Myocyte (in vitro differentiated cells): Measurements from ENCODE around the gene ZYG11B. TPM values are rescaled to one million over a fixed set of nuclear protein-coding genes. Genes with fewer than 3 reads are reported as not detected.
"Not testable (repeated sequence)": the region's sequence is repeated elsewhere in the genome, so short reads cannot be mapped to it uniquely, and the experiment has no call there.

Experiments
- DNase-seq: peaks from one replicate; pipeline ENCODE4 v3.0.0-alpha.2; 2012; ENCODE audit warnings: low read depth
- total RNA-seq: library from RNA; depleted of rRNA; stranded (reverse); fragments of >200 nt; gene quantifications from 2 replicates; pipeline ENCODE4 v1.2.3, GENCODE V29; 2014

The ZYG11B gene
- total RNA-seq, 1 donor from 2014 or later, result 57.3 TPM

DNA sequence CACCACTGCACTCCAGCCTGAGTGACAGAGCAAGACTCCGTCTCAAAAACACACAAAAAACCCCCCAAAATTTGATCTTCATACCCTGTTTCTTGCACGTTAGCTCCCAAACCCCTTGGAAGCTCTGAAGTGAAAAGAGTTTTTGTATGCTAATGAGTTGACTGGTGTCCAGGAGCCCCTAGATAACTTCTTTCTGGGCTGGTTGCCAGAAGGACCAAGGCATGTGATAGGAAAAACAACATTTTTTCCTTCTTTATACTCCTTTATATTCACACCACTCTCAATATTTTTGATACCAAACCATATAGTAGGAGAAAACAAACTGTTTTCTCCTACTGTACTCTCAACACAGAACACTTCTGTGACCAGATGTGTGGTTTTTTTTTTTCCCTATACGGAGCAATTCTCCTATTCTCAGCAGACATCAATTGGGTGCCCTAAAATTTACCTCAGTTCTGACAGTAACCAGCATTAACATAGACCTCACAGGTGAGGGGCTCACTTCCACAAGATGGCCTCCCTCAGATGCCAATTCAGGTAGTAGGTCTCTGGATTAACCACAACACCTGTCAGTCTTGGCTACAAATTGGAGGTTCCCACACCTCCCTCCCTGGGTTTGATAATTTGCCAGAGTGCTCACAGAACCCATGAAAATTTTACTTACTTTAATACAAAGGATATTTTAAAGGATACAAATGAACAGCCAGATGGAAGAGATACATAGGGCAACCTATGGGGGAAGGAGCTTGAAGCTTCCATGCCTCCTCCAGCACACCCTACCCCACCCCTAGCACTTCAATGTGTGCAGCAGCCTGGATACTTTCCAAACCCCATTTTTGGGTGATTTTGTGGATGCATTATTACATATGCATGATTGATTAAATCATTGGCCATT lies 25.6 kb downstream of the ZYG11B start:
- peak; percentile 18 for DNase-seq

DNA sequence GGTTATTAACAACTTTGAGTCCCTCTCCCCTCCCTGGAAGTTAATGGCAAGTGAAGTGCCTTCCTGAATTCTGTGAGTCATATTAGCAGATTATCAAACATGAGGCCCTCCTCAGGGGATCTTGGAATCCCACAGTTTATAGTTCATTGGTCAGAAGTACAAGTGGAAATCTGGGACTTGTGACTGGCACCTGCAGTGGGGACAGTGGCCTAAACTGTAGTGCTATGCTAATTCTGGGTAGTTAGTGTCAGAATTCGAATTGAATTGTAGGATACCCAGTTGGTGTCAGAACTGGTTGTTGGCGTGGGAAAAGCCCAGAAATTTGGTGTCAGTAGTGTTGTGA lies 26.2 kb downstream of the ZYG11B start:
- DNase-seq, result peak; percentile 3

DNA sequence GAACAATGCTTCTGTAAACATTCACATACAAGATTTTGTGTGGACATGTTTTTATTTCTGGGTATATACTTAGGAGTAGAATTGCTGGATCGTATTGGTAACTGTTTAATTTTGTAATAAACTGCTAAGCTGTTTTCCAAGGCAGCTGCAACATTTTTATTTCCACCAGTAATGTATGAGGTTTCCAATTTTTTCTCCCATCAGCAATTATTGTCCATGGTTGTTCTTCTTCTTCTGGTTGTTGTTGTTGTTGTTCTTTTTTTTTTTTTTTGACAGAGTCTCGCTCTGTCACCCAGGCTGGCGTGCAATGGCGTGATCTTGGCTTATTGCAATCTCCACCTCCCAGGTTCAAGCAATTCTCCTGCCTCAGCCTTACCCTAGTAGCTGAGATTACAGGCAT lies 26.9 kb downstream of the ZYG11B start:
- no peak for DNase-seq

DNA sequence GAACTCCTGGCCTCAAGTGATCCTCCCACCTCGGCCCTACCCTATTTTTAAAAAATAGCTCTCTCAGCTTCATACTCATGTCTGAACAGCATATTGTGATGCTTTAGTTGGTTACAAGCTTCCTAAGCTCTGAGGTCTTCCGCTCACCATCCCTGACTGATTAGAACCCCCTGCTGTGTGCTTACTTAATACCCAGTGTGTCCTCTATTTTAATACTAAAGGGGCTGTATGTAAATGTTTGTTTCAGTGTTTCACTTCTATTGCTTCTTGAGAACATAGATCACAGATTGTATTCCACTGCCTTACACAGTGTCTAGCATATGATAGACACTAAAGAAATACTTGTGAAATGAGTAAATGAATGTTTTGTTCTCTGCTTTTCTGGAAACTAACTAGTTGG lies 29.8 kb downstream of the ZYG11B start:
- DNase-seq, result no peak

DNA sequence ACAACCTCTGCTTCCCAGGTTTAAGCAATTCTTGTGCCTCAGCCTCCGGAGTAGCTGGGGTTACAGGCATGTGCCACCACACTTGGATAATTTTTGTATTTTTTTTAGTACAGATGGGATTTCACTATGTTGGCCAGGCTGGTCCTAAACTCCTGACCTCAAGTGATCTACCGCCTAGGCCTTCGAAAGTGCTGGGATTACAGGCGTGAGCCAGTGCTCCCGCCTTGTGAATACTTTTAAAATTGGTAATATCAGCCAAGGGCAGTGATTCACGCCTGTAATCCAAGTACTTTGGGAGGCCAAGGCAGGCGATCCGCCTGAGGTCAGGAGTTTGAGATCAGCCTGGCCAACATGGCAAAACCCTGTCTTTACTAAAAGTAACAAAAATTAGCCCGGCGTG lies 33.7 kb downstream of the ZYG11B start:
- DNase-seq, result no peak

DNA sequence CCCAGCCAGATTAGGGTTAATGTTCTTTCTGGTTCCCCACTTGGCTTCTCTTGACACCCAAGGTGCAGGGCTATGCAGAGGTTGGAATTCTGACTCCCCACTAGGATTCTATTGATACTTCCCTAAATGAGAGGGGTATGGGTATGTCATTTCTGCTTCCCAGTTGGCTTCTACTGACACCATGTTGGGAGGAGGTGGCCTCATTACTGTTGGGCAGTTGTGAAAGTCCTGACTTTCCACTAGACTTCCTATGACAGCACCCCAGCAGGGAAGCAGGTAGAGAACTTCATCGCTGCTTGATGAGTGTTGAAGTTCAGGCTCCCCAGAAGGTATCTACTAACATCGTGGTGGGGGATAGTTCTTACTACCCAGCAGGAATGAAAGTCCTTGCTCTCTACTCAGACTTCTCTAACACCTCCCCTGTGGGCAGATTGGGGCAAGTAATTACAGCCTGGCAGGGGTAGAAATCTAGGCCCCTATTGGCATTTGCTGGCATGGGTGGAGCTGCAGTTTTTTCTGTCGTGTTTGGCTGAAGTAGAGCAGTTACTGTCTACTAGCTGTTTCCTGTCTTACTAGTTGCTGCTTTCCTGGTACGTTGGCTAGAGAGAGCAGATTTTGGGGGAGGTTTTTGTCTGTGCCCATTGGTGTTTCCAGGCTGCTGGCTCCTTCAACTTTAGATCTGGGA lies 41.5 kb downstream of the ZYG11B start:
- DNase-seq, result no peak

DNA sequence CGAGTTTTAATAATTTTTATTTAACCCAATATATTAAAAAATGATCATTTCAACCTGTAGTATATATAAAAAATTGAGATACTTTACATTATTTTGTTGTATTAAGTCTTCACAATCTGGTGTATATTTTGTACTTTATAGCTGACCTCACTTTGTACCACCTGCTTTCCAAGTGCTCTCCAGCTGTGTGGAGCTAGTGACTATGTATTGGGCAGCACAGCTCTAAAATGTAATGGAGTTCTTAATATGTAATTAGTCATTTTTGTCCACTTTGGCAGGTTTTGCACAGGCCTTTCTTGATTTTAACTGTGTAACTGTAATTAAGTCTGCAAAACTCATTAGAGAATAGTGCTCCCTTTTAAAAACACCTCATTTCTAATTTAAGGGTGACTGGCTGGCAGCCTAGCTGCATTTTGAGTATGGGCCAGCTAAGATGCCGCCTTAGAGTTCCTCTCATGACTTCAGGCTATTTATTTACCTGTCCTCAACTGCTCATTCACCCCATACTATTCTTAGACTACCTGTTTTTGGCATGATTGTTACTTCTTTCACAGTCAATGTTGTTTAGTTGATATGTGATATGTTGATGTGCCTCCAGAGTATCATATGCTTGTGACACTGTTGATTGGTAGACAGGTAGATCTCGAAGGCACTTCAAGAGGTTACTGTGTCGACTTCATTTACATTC lies 43.2 kb downstream of the ZYG11B start:
- DNase-seq, result no peak

DNA sequence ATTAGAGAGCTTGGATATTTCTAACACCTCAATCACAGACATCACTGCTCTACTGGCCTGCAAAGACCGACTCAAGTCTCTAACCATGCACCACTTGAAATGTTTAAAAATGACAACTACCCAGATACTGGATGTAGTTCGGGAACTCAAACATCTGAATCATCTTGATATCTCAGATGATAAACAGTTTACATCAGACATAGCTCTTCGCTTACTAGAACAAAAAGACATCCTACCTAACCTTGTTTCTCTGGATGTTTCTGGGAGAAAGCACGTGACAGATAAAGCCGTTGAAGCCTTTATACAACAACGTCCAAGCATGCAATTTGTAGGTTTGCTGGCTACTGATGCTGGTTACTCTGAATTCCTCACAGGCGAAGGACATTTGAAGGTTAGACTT lies 45.1 kb downstream of the ZYG11B start:
- DNase-seq, result no peak

DNA sequence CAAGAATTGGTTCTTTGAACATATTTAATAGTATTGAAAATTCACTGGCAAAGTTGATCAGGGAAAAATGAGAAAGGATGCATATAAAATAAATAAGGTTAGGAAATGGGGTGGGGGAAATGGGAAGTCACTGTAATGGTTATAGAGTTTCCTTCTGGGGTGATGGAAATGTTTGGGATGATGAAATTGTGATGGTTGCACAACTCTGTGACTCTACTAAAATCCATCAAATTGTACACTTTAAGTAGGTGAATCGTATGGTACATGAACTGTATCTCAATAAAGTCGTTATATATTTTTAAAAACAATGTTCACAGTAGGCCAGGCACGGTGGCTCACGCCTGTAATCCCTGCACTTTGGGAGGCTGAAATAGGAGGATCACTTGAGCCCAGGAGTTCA lies 59.9 kb downstream of the ZYG11B start:
- DNase-seq, result no peak

DNA sequence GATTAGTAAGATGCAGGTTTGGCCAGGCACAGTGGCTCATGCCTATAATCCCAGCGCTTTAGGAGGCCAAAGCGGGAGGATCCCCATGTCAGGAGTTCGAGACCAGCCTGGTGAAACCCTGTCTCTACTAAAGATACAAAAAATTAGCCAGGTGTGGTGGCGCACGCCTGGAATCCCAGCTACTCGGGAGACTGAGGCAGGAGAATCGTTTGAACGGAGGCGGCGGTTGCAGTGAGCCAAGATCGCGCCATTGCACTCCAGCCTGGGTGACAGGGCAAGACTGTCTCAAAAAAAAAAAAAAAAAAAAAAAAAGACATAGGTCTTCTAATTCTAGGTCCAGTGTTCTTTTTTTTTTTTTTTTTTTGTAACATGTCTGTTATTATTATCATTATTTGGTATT lies 64.2 kb downstream of the ZYG11B start:
- DNase-seq, result not testable (repeated sequence)

DNA sequence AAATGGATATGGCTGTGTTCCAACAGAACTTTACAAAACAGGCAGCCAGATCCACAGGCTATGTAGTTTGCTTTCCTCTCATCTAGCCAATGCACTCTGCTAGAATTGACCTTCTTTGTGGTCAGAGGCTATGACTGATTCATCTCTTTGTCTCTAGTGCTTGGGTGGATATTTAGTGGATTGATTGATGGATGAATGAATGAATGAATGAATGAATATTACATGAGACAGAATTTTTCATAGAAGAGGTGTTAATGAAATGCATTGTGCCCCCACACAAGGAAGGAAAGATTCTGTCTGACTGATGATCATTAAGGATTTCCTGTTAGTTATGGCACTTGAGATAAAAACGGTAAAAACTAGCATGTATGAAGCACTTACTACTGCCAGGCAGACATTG lies 65.8 kb downstream of the ZYG11B start:
- no peak for DNase-seq

DNA sequence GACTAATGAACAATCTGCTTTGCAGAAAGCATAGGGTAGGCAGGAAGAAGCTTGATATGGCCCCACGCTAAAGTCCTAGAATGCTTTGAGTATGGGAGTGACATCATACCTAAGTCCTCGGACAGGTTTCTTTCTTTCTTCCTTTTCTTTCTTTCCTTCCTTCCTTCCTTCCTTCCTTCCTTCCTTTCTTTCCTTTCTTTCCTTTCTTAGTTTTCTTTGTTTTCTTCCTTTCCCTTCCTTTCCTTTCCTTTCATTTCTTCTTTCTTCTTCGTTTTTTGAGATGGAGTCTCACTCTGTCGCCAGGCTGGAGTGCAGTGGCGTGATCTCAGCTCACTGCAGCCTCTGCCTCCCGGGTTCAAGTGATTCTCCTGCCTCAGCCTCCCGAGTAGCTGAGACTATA lies 67.5 kb downstream of the ZYG11B start:
- DNase-seq, result not testable (repeated sequence)

DNA sequence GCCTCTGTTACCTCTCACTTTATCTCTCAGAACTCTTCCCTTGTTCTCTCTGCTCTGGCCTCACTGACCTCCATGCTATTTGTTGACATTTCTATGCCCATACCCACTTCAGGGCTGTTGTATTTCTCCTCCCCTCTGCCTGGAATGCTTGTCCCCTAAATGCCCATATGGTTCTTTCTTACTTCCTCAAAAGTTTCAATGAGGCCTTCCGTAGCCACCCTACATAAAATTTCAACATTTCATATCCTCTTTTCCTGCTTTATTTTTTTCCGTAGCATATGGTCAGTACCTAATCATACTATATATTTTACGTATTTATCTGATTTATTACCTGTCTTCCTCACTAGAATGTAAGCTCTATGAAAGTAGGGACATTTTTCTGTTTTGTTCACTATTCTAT lies 69.2 kb downstream of the ZYG11B start:
- no peak for DNase-seq

DNA sequence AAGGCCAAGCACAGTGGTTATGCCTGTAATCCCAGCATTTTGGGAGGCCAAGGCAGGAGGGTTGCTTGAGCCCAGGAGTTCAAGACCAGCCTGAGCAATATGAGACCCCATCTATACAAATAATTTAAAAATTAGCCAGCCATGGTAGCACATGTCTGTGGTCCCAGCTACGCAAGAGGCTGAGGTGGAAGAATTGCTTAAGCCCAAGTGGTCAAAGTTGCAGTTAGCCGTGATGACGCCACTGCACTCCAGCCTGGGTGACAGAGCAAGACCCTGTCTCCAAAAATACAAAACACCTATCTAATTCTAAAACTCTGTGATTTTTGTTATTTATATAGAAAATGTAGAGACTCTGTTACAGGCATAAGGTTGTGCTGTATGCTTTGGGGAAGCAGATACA lies 72.1 kb downstream of the ZYG11B start:
- no peak for DNase-seq

DNA sequence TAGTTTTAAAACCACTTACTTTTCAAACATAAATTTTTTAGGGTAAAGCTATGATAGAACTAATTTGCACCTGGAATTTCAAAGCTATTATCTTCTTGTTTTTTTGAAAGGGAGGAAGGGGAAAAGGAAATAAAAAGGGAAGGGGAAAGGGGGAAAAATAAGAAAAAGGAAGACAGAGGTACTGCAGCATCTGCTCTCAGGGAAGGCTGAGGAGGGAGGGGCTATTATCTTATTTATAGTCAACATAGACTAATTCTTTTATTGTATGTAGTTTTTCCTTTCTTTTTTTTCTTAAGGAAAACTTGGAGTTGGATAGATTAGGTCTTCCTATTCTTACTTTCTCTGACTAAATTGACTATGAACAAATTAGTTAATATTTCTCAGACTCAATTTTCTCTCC lies 74.8 kb downstream of the ZYG11B start:
- no peak for DNase-seq

DNA sequence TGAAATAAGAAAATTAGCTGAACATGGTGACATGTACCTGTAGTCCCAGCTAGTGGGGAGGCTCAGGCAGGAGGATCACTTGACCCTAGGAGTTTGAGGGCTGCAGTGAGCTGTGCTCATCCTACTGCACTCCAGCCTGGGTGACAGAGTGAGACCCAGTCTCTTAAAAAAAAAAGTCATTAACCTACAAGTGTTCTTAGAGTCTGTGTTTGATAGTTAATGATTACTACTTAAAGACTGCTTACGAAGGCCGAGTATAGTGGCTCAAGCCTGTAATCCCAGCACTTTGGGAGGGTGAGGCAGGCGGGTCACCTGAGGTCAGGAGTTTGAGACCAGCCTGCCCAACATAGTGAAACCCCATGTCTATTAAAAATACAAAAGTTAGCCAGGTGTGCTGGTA lies 77.8 kb downstream of the ZYG11B start:
- DNase-seq, result not testable (repeated sequence)

DNA sequence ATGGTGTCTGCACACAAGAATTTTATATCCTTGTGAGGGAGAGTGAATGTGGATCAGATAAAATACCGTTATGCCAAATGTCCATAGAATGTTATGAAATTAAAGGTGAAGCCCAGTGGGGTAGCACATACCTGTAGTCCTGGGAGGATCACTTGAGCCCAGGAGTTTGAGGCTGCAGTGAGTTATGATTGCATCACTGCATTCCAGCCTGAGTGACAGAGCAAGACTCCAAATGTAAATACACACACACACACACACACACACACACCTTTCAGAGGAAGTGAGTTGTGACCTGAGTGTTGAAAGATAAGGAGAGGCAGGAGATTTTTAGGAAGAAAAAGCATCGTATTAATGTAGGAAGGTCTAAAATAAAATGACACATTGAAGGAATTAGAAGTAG lies 88.2 kb downstream of the ZYG11B start:
- no peak for DNase-seq

DNA sequence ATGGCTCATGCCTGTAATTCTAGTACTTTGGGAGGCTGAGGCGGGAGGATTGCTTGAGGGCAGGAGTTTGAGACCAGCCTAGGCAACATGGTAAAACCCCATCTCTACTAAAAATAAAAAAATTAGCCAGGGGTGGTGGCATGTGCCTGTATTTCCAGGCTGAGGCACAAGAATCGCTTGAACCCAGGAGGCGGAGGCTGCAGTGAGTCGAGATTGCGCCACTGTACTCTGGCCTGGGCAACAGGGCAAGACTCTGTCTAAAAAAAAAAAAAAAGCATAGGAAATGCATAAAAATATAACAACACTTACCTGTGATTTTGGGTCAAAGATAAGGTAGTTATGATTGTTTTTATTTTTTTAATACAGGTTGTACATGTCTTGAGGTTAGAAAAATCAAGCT lies 94.6 kb downstream of the ZYG11B start:
- not testable (repeated sequence) for DNase-seq

DNA sequence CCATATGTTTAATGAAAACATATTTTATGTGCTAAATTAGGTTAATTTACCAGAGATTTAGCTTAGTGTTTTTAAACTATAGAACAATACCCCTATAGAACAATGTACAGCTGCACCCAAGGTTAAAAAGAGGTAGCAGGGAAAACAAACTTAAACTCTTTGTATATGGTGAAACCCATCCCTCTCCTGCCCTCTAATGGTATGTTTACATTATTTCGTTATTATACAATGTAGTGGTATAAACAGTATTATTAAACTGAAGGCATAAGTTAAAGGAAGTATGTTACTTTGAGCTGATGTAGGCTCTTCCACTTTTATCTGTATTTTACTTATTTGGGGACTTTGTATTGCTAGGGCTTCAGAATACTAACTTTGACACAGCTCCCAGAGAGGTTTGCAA lies 99.6 kb downstream of the ZYG11B start:
- no peak for DNase-seq

DNA sequence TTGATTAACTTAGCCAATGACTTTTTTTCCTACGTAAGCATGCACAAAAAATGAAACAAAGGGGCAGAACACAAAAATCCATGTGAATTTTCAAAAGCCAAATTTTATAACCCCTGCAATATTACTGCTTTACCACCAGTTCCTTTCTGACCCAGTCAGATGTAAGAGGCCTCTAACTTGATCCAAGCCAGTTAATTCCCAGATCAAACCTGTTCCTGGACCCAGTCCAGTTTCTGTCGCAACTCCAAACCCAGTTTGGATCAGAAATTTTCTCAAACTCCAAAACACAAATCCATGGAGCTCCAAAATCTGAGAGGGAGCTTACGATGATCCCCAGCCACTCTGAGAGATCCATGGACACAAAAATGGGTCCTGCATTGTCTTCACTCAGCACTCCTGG lies 108.5 kb downstream of the ZYG11B start:
- DNase-seq, result no peak

DNA sequence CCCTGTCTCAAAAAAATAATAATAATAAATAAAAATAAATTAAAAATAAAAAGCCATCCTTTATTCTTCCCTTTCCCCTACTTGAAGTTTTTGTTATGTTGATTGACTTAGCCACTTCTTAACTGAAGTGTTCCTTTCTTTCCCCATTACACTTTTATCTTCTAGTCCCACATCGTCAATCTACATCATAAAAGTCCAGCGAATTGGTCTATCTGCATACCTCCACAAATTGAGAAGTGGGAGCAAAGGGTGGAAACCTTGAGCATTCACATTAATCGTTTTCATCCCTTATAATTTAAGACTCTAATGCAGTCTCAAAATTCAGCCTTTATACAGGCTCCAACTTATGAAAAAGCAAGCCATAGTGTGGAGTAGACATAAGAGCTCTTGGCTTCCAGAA lies 109.8 kb downstream of the ZYG11B start:
- no peak for DNase-seq

DNA sequence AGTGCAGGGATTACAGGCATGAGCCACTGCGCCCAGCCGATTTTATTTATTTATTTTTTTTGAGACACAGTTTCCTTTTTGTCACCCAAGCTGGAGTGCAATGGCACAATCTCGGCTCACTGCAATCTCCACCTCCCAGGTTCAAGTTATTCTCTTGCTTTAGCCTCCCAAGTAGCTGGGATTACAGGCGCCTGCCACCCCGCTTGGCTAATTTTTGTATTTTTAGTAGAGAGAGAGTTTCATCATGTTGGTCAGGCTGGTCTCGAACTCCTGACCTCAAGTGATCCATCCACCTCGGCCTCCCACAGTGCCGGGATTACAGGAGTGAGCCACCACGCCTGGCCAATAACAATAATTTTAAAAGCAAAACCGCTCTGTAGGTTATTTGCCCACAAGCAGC lies 112.9 kb downstream of the ZYG11B start:
- DNase-seq, result not testable (repeated sequence)
